Activated T-cell treated with anti-CD3 and anti-CD28 coated beads for 1 hour (primary cell): ENCODE results near the gene KRT40.

Source experiments
- DNase-seq: peaks from one replicate; pipeline ENCODE4 v3.0.0-alpha.2; 2020; ENCODE audit warnings: low read depth

Gene KRT40

DNA sequence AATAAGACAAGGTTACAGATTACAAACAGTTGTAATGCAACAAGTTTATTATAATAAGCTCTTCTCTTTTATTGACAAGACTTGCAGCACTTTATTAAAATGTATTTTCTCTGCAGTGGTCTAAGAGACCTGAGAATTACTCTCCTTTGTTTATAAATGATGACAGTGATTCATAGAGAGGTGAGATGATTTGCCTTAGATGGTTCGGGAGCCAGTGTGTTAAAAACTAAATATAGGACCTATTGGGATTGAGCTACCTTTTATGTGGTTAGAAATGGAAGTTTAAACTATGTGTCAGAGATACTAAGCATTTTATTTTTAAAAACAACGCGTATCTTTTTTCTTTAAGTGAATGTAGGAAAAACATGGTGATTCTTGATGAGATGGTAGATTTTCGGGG is 12.7 kb upstream of the KRT40 start:
- no peak for DNase-seq

GRCh38 chr17:40995116-40995515 is 11.0 kb upstream of the KRT40 start:
- no peak for DNase-seq

DNA sequence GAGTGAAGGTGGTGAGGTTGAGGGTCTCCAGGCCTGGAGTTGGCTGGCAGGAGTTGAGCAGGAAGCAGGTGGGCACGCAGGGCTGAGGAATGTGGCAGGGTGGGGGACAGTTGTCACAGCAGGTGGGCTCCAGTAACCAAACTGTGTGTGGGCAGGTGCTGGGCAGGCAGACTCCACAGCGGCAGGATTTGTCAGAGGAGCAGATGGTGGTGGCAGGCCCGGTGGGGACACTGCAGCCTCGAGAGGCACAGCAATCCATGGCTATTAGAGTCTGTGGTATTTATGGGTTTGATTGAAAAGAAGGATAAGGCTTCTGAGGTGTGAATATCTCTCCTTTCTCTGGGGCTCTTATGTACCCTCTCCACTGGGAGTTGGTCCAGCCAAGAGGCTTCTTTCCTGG is 9.7 kb upstream of the KRT40 start, which contains the start of gene KRTAP3-3:
KRTAP3-3 (minus strand) TSS at position 326 of the 400 bp plus-strand sequence; CDS start at position 259, 67 bp downstream.
- DNase-seq: no peak

DNA sequence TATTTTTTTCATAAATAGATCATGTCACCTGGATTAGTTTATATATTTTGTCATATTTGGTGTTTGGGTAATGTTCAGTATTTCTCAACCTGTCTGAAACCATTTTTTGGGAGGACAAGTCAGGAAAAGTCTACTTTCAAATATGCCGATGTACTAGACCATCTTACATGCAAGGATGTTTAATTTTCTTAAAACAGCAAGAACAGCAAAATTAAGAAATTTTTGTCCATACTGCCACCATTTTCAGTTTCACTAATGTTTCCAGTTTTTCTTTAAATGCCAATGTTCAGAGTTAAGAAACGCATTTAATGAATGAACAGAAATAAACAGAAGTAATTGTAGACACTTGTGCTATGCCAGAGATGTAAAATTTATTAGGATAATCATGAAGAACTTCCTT is 9.0 kb upstream of the KRT40 start:
- no peak for DNase-seq

DNA sequence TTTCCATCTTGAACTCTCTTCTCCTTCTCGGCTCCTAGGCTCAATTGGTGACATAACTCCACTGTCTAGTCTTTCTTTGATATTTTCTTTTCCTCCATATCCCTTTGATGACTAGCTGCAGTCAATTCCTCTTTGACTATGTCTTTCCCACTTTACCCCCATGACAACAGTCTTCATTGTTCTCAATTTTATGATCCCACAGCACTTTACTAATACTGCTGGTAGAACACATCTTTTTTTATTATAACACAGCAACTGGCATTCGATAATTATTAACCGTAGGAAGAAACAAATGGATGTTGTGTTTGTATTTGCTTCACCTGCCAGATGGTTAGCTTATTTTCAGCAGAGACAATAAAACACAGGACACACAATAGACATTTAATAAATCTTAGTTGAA is 8.5 kb upstream of the KRT40 start:
- DNase-seq: no peak

GRCh38 chr17:40986920-40987319 is 2.8 kb upstream of the KRT40 start:
- no peak for DNase-seq

GRCh38 chr17:40981115-40981514 is 3.0 kb downstream of the KRT40 start:
- DNase-seq: no peak

DNA sequence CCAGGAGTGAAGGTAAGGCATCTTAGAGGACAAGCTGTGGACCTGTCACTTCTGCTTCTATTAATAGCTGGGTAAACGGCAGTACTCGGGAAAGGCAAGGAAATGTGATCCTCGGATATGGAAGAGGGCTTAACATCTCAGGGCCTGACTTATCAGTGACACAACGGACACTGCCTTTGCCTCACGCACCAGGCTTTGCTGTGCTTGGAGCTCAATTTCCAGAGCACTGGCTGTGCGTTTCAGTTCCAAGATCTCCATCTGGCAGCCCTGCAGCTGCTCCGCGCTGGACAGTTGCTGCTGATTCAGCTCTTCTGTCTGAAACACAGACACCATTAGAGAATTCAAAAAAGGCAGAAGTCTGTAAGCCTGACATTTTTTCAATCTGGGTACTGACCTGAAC is 3.5 kb downstream of the KRT40 start:
- no peak for DNase-seq

DNA sequence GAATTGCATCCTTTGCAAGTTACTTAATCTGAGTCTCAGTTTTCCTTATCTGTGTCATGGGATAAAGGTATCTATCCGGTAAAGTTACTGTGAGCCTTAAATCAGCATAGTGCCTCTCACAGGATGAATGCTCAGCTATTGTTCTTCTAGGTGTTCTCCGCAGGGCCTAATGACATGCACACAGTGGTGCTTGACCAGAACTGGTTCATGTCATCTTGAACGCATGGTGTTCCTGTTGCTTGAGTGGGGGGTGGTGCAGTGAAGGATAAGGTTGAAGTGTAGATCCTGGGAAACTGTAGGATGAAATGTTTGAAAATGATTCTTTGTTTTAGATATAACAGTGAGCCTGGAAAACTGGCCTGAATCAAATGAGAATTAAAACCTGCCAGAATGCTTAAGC is 4.0 kb downstream of the KRT40 start:
- no peak for DNase-seq

DNA sequence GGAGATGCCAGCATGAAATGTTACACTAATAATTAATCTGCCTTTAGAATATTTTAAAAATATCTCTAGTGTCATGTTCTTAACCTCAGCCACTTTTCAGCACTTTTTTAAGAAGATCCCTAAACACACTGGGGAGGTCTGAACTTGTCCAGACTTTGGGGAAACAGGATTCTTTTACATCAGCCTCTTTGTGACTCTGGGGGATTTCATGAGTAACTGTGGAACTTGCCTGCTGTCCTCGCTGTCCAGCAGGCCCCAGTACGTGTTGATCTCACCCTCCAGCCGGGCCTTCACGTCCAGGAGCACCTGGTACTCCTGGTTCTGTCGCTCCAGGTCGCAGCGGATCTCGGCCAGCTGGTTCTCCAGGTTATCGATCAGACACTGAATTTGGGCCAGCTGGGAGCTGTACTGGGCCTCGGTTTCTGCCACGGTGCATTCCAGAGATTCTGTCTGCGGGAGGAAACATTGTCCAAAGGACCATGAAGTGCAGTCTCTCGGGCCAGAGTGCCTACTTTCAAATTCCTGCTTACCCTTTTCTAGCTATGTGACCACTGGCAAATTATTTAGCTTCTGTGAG is 5.5 kb downstream of the KRT40 start:
- no peak for DNase-seq

- DNase-seq: no peak
These were observed 8.6 kb downstream of the KRT40 start for GRCh38 chr17:40975516-40975915.

DNA sequence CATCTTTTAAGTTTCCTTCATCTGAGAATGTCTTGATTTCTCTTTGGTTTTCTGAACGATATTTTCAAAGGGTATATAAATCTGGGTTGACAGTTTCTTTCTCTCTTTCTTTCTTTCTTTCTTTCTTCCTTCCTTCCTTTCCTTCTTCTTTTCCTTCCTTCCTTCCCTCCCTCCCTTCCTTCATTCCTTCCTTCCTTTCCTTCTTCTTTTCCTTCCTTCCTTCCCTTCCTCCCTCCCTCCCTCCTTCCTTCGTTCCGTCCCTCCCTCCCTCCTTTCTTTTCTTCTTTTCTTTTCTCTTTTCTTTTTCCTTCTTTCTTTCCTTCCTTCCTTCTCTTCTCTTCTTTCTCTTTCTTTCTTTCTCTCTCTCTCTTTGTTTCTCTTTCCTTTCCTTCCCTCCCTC is 9.8 kb downstream of the KRT40 start:
- DNase-seq: no peak

DNA sequence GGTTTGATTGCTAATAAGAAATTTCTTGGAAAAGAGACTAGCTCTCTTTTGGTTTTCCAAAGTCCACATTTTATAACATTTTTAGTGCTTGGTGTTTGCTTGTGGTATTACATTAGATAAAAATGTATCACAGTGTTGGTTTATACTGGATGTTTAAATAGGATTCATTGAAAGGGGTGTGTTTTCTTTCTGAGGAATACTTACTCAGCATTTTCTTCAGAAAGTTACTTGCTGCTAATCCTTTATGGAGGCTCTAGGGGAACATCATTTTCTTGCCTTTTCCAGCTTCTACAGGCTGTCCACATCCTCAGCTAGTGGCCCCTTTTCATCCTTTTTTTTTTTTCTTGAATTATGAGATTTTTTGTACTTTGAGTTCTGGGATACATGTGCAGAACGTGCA is 16.5 kb downstream of the KRT40 start:
- DNase-seq: no peak

DNA sequence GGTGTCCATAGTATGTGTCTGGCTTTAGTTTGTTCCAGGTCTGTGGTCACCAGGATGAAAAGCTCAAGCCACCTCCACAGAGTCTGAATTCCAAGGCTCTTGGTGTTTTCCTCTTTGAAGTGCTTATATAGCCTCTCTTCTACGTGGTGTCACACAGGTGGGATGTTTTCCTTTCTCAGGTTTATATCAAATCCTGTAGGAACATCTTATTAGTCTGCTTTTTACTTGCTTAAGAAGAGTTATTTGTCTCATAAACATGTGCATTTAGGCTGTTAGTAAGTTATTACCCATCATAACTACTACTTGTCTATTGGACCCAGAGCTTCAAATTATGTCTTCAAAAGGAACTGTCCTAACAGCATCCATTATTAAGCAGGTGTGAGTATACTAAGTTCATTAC is 17.3 kb downstream of the KRT40 start, which contains the start of gene KRT39:
KRT39 (minus strand) TSS at position 101 of the 400 bp plus-strand sequence; CDS start at position 9, 92 bp downstream.
- DNase-seq: no peak

- DNase-seq: no peak
These were observed 20.3 kb downstream of the KRT40 start for GRCh38 chr17:40963838-40964237.

GRCh38 chr17:40962059-40962561 is 22.0 kb downstream of the KRT40 start:
- DNase-seq: no peak

DNA sequence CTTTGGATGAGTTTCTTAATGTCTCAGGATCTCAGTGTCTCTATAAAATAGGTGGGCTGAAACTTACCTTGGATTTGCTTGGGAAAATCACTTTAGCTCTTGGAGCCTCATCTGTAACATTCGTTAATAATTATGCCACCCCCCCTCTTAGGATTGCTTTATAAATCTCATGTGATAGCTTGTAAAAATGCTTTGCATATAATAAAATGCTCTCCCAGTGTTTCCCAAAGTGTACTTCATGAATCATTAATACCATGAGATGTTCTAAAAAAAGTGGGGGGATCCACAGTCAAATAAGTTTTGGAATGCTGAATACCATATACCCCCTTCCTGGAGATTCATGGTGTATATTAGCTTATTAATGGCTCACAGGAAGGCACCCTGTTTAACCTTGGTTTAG is 22.5 kb downstream of the KRT40 start:
- no peak for DNase-seq

DNA sequence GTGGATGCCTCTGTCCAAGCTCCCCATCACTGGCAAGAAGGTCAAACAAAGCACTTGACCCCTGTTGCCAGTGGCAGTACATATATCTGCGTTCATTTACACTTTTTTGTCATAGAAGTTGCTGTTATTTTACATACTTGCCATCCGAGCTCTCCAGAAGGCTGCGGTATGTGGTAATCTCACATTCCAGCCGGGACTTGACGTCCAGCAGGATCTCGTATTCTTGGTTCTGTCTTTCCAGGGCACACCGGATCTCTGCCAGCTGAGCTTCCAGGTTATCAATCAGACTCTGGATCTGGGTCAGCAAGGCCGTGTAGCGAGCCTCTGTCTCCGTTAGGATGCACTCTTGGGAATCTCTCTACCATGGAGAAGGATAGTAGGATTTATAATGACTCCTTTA is 24.0 kb downstream of the KRT40 start:
- no peak for DNase-seq

DNA sequence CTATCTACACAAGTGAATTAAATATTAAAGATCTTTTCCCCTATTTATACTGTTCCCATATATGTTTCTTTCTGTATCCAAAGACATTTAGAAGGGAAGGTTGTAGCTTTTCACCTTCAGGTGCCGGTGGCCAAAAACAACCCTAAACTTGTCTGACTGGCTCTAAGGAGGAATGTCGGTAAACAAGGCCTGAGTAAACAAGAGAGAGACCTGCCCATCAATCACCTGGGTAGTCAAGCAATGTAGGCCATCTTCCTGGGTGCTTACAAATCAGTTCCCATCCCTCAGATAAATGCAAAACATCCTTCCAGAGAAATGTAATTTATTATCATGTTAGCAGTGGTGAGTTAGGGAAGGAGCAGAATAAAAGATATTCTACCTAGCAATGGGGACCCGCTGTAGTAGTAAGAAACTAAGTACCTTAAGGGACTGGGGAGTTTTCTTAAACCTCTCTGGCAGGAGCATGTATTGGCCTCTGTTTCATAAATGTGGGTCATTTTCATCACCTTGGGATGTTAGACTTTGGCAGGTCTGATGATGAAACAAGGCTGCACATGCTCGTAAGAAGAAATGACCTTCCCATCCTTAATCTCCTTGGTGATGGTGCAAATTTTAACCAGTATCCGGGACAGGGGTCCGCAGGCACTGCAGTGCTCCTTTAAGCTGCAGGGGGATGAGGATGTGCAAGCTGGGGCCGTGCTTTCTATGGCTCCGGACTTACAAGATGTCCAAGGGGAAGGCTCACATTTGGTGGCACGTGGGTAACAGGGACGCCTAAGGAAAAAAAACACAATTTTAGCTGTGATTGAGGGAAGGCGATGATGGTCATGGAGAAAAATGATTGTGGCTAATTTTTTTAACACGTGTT is 25.8 kb downstream of the KRT40 start:
- DNase-seq: no peak

DNA sequence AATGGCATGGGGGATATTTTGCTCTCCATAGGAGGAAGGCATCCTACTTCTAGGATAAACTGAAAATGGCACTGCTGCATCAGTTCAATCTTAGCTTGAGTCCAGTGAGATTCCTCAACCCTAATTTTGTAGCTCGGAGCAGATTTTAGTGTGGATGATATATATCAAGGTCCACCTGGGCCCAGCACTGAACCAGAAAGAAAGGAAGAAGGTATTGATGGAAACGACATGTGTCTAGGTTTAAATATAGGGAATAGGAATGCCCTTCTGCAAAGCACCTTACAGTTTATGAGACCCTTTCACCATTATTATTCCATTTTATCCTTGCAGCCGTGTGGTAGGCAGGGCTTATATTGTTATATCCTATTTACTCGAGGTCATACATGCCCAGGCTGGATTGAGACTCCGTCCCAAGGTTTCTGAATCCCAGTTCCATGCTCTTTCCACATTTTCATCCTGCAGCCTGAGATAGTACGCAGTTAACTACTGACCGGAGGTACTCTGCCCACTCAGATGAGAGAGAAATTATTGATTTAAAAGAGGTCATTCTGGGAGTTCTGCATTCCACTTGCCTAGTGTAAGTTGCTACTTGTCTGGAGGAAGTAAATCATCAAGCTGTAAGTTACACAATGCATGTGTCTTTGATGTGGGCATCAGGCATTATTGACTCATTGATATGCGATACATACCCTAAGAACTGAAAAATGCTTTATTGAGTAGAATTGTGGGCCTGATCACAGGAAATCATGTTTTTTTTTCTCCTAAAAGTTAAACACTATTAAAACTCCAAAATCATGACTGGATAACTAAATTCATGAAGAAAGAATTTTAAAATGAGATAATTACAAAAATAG is 27.5 kb downstream of the KRT40 start:
- no peak for DNase-seq

DNA sequence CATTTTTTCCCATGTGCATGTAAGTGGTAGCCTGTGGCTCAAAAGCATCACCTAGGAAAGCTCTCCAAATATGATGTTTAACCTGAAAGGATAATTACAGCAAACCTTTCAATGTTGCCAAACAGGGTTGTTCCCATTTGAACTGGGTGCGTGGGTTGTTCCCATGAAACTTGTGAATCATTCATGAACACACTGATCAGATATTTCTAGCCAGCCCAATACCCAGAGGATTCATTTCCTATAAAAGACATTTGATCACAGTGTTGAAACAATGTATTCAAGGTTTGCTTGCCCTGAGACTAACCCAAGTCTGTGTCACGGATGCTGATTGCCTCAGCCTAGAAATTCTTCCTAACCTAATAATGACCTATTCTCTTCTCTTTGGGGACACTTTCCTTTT is 30.2 kb downstream of the KRT40 start:
- no peak for DNase-seq

DNA sequence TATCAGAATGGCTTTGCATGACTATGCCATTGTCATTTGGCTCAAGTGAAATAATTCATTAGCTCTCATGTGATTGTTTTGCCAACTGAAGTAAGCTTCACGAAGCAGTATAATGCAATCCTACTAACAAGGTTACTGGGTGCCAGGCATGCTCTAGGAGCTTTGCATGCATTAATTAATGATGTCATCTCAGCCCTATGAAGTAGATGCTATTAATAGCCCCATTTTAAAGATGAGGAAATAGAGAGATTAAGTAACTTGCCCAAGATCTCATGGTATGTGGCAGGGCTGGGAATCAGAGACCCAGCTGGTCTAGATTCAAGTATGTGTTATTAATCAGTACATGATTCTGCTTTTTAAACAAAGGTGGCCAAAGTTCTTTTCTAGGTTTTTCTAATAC is 31.5 kb downstream of the KRT40 start:
- no peak for DNase-seq
